HCT116 (cell line): ENCODE data around the gene ENTPD8. TPM values are rescaled to one million over a fixed set of nuclear protein-coding genes. Genes with fewer than 3 reads are reported as not detected.
A peak's percentile ranks its signal among the peaks of the same experiment; 100 is the strongest.

Experiments used
- ATAC-seq: fragments of 200-7000 bp; cut with Tn5 transposase; 2 replicates; pipeline ENCODE4 v1.9.1; 2020; ENCODE audit warnings: mild to moderate bottlenecking, moderate library complexity
- BruUV-seq: library from RNA; stranded (reverse); fragments of 400-500 nt; replicated peaks from 2 replicates; lab custom pipeline; 2021; lab: Mats Ljungman, UMichigan
- CTCF ChIA-PET: fragments of 300-600 bp; sonication (Branson Sonifier 250); formaldehyde crosslinking; loops from one replicate; lab custom pipeline; 2021; ENCODE audit warnings: antibody characterized with exemption; lab: Charles Lee
- POLR2A ChIA-PET: fragments of 300-600, 350-600 bp; sonication (Branson Sonifier 250); formaldehyde crosslinking; loops from one replicate; lab custom pipeline; 2021; ENCODE audit warnings: antibody characterized with exemption; lab: Charles Lee
- RAD21 ChIA-PET, 2 experiments: fragments of 300-600 bp; sonication (Branson Sonifier 250); formaldehyde crosslinking; loops; one replicate each; lab custom pipeline; 2023; ENCODE audit warnings: low total read pairs in 2 of 2; ENCODE audit not compliant: uncharacterized antibody in 2 of 2, unreplicated experiment in 2 of 2, low non-redundant PET in 1 of 2; lab: Charles Lee
- DNase-seq: peaks from one replicate; pipeline ENCODE4 v3.0.0-alpha.2; 2010; ENCODE audit warnings: low read depth, low spot score
- H2AFZ ChIP-seq: fragments of 200-600 bp; shearing (Covaris generic), sonication (generic); 2 replicates; pipeline ENCODE4 v1.6.1; 2017; ENCODE audit warnings: low read depth, mixed run types, mixed read lengths, antibody characterized with exemption, low read length; ENCODE audit not compliant: poor library complexity, severe bottlenecking
- H3K27ac ChIP-seq: 2 replicates; pipeline ENCODE4 v1.5.1; 2012; ENCODE audit warnings: low read depth, low read length
- H3K27me3 ChIP-seq: fragments of 200-600 bp; sonication (generic); 2 replicates; pipeline ENCODE4 v1.6.1; 2016; ENCODE audit warnings: mixed run types, low read length, mixed read lengths; ENCODE audit not compliant: insufficient read depth
- H3K36me3 ChIP-seq, 2 experiments: fragments of 200-500 bp in 1 of 2; fragments of 200-600 bp in 1 of 2; sonication (Bioruptor generic) in 1 of 2; sonication (generic) in 1 of 2; 2 replicates each; pipeline versions ENCODE4 v1.5.1 to v1.6.1; 2014 to 2016; ENCODE audit warnings: low read length in 2 of 2, inconsistent platforms in 1 of 2, mixed read lengths in 1 of 2, mixed run types in 1 of 2; ENCODE audit not compliant: insufficient read depth in 2 of 2, control insufficient read depth in 1 of 2
- H3K4me1 ChIP-seq, 2 experiments: fragments of 200-600 bp in 1 of 2; sonication (generic) in 1 of 2; 2 replicates each; pipeline versions ENCODE4 v1.5.1 to v1.6.1; 2012 to 2017; ENCODE audit warnings: low read length in 2 of 2, inconsistent platforms in 1 of 2, mild to moderate bottlenecking in 1 of 2, mixed read lengths in 1 of 2, mixed run types in 1 of 2, moderate library complexity in 1 of 2; ENCODE audit not compliant: insufficient read depth in 2 of 2, control insufficient read depth in 1 of 2
- H3K4me2 ChIP-seq: fragments of 200-600 bp; sonication (generic); 2 replicates; pipeline ENCODE4 v1.6.1; 2017; ENCODE audit warnings: mixed run types, low read length, mixed read lengths
- H3K4me3 ChIP-seq, 2 experiments: fragments of 200-600 bp in 1 of 2; sonication (generic) in 1 of 2; replicated peaks in 1 of 2; 2 replicates each; pipeline ENCODE4 v1.5.1; 2011 to 2016; ENCODE audit warnings: low read length in 2 of 2, control low read depth in 1 of 2, low read depth in 1 of 2, mild to moderate bottlenecking in 1 of 2, mixed read lengths in 1 of 2, mixed run types in 1 of 2
- H3K79me2 ChIP-seq: fragments of 200-600 bp; sonication (generic); 2 replicates; pipeline ENCODE4 v1.6.1; 2017; ENCODE audit warnings: mild to moderate bottlenecking, mixed run types, low read length, moderate library complexity, mixed read lengths; ENCODE audit not compliant: insufficient read depth
- H3K9ac ChIP-seq: fragments of 200-600 bp; sonication (generic); 2 replicates; pipeline ENCODE4 v1.6.1; 2016; ENCODE audit warnings: low read length, mixed read lengths
- H3K9me2 ChIP-seq: fragments of 200-600 bp; sonication (generic), shearing (Covaris generic); 2 replicates; pipeline ENCODE4 v1.6.1; 2017; ENCODE audit warnings: mixed run types, mild to moderate bottlenecking, moderate library complexity; ENCODE audit not compliant: insufficient read depth
- H3K9me3 ChIP-seq, 2 experiments: fragments of 200-500 bp in 1 of 2; fragments of 200-600 bp in 1 of 2; sonication (Bioruptor generic) in 1 of 2; sonication (generic) in 1 of 2; 2 replicates each; pipeline ENCODE4 v1.6.1; 2014 to 2017; ENCODE audit warnings: low read length in 2 of 2, mixed read lengths in 2 of 2, inconsistent platforms in 1 of 2, low read depth in 1 of 2, mild to moderate bottlenecking in 1 of 2, mixed run types in 1 of 2, moderate library complexity in 1 of 2; ENCODE audit not compliant: control insufficient read depth in 1 of 2, insufficient read depth in 1 of 2
- H4K20me1 ChIP-seq: fragments of 200-600 bp; sonication (generic), shearing (Covaris generic); 2 replicates; pipeline ENCODE4 v1.6.1; 2017; ENCODE audit warnings: mixed run types, mild to moderate bottlenecking, moderate library complexity; ENCODE audit not compliant: insufficient read depth
- EGR1 ChIP-seq: IDR thresholded peaks from 2 replicates; pipeline ENCODE4 v1.6.1; 2012; ENCODE audit warnings: low read depth
- EZH2phosphoT487 ChIP-seq: fragments of 200-600 bp; IDR thresholded peaks from 2 replicates; pipeline ENCODE4 v1.6.1; 2018; ENCODE audit warnings: antibody characterized with exemption, borderline replicate concordance
- TCF7L2 ChIP-seq: IDR thresholded peaks from 2 replicates; pipeline ENCODE4 v1.7.0; 2011; ENCODE audit warnings: borderline replicate concordance, inconsistent platforms; ENCODE audit not compliant: insufficient read depth, insufficient read length; ENCODE audit errors: extremely low read depth
- YY1 ChIP-seq: IDR thresholded peaks from 2 replicates; pipeline ENCODE4 v1.6.1; 2011; ENCODE audit warnings: low read length, low read depth, moderate library complexity, mild to moderate bottlenecking; ENCODE audit not compliant: insufficient replicate concordance; ENCODE audit errors: extremely low read depth
- intact Hi-C: fragments of 100-400 bp; cut with micrococcal nuclease; formaldehyde crosslinking; loops from 2 replicates; pipeline ENCODE4 v1.10.0; 2022
- total RNA-seq: library from RNA; stranded (reverse); gene quantifications from one replicate; pipeline ENCODE4 v1.2.1, GENCODE V29; 2021; ENCODE audit not compliant: unreplicated experiment

Gene ENTPD8
- total RNA-seq, 1 experiment from 2014 or later: 1.7 TPM

GRCh38 chr9:137449931-137450538 lies 8.9 kb upstream of the ENTPD8 start:
- H3K9me3 ChIP-seq: no peaks in the 10 kb centered on the region
- TF ChIP-seq TCF7L2: peak; percentile 93
- no peak for TF ChIP-seq EZH2phosphoT487
- DNase-seq (no peak), ATAC-seq (no peak)
- intact Hi-C loops: no loop called here
- H3K9me2 ChIP-seq: no peaks in the 10 kb centered on the region
- H3K27ac ChIP-seq: no peak overlapping the region
- ChIA-PET CTCF (no interaction called here), POLR2A (no interaction called here), RAD21 (interaction anchor here in 1 of 2 experiments (0.6 kb wide), 1 partner anchor 155 kb away, joined by 7 read pairs; no protein-coding TSS in a partner anchor)
- peaks cover 12% of the 10 kb centered on the region; the same call in 1 of the 2 replicates for H3K79me2 ChIP-seq
- no peaks in the 10 kb centered on the region for H3K27me3 ChIP-seq
- H2AFZ ChIP-seq: no peak overlapping the region
- H3K36me3 ChIP-seq: peaks cover 8 to 29% of the 10 kb centered on the region in 2 experiments; a peak in 3 of 4 replicates
- H3K4me1 ChIP-seq: peaks cover 19 to 31% of the 10 kb centered on the region in 2 experiments
- H3K4me3 ChIP-seq: no peak overlapping the region
- peaks cover 4% of the 10 kb centered on the region; the same call in 1 of the 2 replicates for H4K20me1 ChIP-seq
- H3K9ac ChIP-seq: no peak overlapping the region
- no TSS peak for BruUV-seq
- H3K4me2 ChIP-seq: no peak overlapping the region

- TF ChIP-seq EGR1 (no peak), YY1 (no peak)
- Histone ChIP-seq H3K4me2 (no peak overlapping the region), H3K4me3 (no peak overlapping the region), H3K9me2 (no peaks in the 10 kb centered on the region), H3K27me3 (no peaks in the 10 kb centered on the region), H2AFZ (no peak overlapping the region), H3K36me3 (peaks cover 8 to 29% of the 10 kb centered on the region in 2 experiments; a peak in 3 of 4 replicates), H3K9me3 (no peaks in the 10 kb centered on the region), H3K9ac (no peak overlapping the region), H3K4me1 (peaks cover 13 to 29% of the 10 kb centered on the region in 2 experiments), H3K27ac (no peak overlapping the region), H4K20me1 (peaks cover 4% of the 10 kb centered on the region; the same call in 1 of the 2 replicates), H3K79me2 (peaks cover 12% of the 10 kb centered on the region; the same call in 1 of the 2 replicates)
- DNase-seq (no peak), ATAC-seq (no peak)
- ChIA-PET RAD21 (interaction anchor here in 1 of 2 experiments (0.6 kb wide), 1 partner anchor 156 kb away, joined by 7 read pairs; no protein-coding TSS in a partner anchor), POLR2A (no interaction called here), CTCF (no interaction called here)
- BruUV-seq: TSS peak; percentile 54
- intact Hi-C loops: no loop called here
Observed at GRCh38 chr9:137449081-137449844, 8.1 kb upstream of the ENTPD8 start.
